GM12865 (cell line): Measurements from ENCODE around the gene MUC4.
"Not testable (repeated sequence)": the region's sequence is repeated elsewhere in the genome, so short reads cannot be mapped to it uniquely, and the experiment has no call there.

Source experiments
- DNase-seq: peaks from one replicate; pipeline ENCODE4 v3.0.0; 2010; ENCODE audit warnings: low read depth
- H3K4me3 ChIP-seq: 2 replicates; pipeline ENCODE4 v1.5.1; 2011; ENCODE audit warnings: mild to moderate bottlenecking, low read depth, low read length, control low read depth
- TF ChIP-seq, protein P1 (sequence below): IDR thresholded peaks from 2 replicates; pipeline ENCODE4 v1.5.1; 2011; ENCODE audit warnings: low read length, control low read depth, low read depth, inconsistent platforms; ENCODE audit not compliant: insufficient read depth; ENCODE audit errors: missing control alignments

MUC4 gene

DNA sequence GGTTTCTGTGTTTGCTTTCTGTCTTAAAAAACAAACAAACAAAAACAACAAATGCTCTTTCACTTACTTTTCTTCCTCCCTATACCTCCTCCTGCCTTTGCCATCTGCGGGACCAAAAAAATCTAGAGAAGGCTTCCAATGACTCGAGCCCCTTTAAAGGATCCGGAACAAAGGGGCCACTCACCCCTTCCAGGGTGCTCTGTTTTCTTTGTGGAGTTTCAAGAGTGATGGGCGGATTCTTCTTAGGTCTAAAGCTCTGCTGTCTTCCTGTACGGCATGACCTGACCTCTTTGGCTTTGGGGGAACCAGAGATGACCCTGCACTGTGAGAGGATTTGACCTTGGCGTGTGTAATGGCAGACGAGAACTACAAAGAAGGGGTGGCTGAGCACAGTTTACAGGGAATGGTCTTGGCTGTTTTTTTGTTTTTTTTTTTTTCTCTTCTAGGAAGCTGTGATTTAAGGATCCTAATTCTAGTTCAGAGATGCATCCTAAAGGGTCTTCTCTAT is 93.2 kb downstream of the MUC4 start:
- TF ChIP-seq, protein P1, sequence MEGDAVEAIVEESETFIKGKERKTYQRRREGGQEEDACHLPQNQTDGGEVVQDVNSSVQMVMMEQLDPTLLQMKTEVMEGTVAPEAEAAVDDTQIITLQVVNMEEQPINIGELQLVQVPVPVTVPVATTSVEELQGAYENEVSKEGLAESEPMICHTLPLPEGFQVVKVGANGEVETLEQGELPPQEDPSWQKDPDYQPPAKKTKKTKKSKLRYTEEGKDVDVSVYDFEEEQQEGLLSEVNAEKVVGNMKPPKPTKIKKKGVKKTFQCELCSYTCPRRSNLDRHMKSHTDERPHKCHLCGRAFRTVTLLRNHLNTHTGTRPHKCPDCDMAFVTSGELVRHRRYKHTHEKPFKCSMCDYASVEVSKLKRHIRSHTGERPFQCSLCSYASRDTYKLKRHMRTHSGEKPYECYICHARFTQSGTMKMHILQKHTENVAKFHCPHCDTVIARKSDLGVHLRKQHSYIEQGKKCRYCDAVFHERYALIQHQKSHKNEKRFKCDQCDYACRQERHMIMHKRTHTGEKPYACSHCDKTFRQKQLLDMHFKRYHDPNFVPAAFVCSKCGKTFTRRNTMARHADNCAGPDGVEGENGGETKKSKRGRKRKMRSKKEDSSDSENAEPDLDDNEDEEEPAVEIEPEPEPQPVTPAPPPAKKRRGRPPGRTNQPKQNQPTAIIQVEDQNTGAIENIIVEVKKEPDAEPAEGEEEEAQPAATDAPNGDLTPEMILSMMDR: no peak
- H3K4me3 ChIP-seq: no peak overlapping the region
- DNase-seq: no peak

DNA sequence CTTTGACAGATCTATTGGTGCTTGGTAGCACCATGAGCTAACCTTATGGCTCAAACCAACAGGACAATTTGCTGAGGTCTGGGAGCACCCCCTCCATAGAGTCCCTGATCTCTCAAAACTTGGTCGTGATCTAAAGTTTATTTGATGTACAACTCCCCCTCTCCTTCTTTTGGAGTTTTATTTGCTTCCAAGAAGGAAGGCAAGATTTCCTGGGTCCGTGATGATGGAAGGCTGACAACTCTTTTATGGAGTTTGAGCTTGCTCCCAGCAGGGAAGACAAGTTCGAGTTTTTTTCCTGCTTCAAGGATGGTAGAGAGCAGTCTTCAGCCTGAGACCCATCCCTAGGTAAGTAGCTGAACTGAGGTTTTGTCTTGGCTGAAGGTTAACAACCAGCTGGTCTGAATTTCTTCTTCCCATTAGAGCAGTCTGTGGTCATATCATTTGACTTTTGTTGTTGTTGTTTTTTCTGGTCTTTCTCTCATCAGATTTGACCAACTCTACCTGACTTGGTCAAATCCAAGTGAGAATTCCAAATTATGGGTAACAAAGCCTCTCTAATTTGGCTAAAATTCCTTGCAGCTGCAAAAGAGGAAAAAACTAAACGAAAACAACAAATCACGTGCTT is 93.8 kb downstream of the MUC4 start:
- no peak overlapping the region for H3K4me3 ChIP-seq
- DNase-seq: no peak
- TF ChIP-seq, protein P1: no peak

DNA sequence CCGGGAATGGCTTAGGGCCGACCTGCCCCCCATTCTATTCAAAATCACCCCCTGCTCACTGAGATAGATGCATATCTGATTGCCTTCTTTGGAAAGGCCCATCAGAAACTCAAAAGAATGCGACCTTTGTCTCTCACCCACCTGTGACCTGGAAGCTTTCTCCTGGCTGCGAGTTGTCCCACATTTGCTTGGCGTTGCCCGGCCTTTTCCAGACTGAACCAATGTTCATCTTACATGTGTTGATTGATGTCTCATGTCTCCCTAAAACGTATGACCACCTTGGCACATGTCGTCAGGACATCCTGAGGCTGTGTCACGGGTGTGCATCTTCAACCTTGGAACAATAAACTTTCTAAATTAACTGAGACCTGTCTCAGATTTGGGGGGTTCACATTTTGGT is 94.3 kb downstream of the MUC4 start:
- H3K4me3 ChIP-seq: no peak overlapping the region
- DNase-seq: no peak
- TF ChIP-seq, protein P1: no peak

GRCh38 chr3:195715583-195716266 is 96.0 kb downstream of the MUC4 start:
- H3K4me3 ChIP-seq: no peak overlapping the region
- DNase-seq: no peak

GRCh38 chr3:195715134-195715533 is 96.6 kb downstream of the MUC4 start:
- DNase-seq: no peak
- H3K4me3 ChIP-seq: no peak overlapping the region
- TF ChIP-seq, protein P1: no peak

More at GRCh38 chr3:195715583-195716266, 96.0 kb downstream of the MUC4 start:
- TF ChIP-seq, protein P1: no peak

GRCh38 chr3:195714380-195715011 is 97.2 kb downstream of the MUC4 start:
- no peak overlapping the region for H3K4me3 ChIP-seq
- no peak for DNase-seq
- TF ChIP-seq, protein P1: no peak

DNA sequence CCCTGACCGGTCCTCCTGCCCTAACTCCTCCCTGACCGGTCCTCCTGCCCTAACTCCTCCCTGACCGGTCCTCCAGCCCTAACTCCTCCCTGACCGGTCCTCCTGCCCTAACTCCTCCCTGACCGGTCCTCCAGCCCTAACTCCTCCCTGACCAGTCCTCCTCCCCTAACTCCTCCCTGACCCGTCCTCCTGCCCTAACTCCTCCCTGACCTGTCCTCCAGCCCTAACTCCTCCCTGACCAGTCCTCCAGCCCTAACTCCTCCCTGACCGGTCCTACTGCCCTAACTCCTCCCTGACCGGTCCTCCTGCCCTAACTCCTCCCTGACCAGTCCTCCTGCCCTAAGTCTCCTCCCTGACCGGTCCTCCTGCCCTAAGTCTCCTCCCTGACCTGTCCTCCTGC is 98.6 kb downstream of the MUC4 start:
- DNase-seq, H3K4me3 ChIP-seq: not testable (repeated sequence)

DNA sequence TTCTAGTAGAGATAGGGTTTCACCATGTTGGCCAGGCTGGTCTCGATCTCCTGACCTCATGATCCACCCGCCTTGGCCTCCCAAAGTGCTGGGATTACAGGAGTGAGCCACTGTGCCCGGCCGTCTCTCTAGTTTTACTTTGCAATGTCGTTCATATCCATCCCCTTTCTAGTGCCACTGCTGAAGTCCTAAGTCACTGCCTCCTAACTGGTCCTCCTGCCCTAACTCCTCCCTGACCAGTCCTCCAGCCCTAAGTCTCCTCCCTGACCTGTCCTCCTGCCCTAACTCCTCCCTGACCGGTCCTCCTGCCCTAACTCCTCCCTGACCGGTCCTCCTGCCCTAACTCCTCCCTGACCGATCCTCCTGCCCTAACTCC is 99.2 kb downstream of the MUC4 start:
- not testable (repeated sequence) for H3K4me3 ChIP-seq, DNase-seq
